ENCODE measurements around the gene CPED1. TPM values are rescaled to one million over a fixed set of nuclear protein-coding genes. Genes with fewer than 3 reads are reported as not detected.
"Not testable (repeated sequence)": the region's sequence is repeated elsewhere in the genome, so short reads cannot be mapped to it uniquely, and the experiment has no call there.

CPED1 gene
- total RNA-seq, 1 donor from 2014 or later: 27.3 TPM

GRCh38 chr7:121282129-121282528 is 293.6 kb downstream of the CPED1 start:
- H3K9me3 ChIP-seq: no peaks in the 10 kb centered on the region
- intact Hi-C loops (cut with DNase I): no loop called here
- no peaks in the 10 kb centered on the region for H3K36me3 ChIP-seq
- no peak overlapping the region for H3K27ac ChIP-seq
- TF ChIP-seq CTCF (IDR thresholded peaks at IDR 0.05) (no peak), POLR2A (IDR thresholded peaks at IDR 0.05) (no peak), POLR2AphosphoS5 (IDR thresholded peaks at IDR 0.05; ENCODE audit: insufficient read depth in 1 of 2, low read depth in 1 of 2) (no peak)
- H3K27me3 ChIP-seq: no peaks in the 10 kb centered on the region
- H3K4me1 ChIP-seq: no peaks in the 10 kb centered on the region
- no peak for DNase-seq (ENCODE audit: extremely low spot score in 2 of 2)
- H3K4me3 ChIP-seq: no peak overlapping the region

DNA sequence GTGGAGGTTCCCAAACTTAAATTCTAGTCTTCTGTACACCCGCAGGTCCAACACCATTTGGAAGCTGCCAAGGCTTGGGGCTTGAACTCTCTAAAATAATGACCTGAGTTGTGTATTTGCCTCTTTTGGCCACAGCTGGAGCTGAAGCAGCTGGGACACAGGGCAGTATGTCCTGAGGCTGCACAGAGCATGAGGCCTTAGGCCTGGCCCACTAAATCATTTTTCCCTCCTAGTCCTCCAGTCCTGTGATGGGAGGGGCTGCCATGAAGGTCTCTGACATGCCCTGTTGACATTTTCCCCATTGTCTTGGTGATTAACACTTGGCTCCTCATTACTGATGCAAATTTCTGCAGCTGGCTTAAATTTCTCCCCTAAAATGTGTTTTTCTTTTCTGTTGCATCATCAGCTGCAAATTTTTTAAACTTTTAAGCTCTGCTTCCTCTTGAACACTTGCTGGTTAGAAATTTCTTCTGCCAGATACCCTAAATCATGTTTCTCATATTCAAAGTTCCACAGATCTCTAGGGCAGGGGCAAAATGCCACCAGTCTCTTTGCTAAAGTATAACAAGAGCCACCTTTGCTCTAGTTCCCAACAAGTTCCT is 296.7 kb downstream of the CPED1 start:
- no peaks in the 10 kb centered on the region for H3K9me3 ChIP-seq
- intact Hi-C loops (cut with DNase I): no loop called here
- no peaks in the 10 kb centered on the region for H3K36me3 ChIP-seq
- H3K27ac ChIP-seq: no peak overlapping the region
- DNase-seq (ENCODE audit: extremely low spot score in 2 of 2): no peak
- H3K4me1 ChIP-seq: no peaks in the 10 kb centered on the region
- TF ChIP-seq CTCF (IDR thresholded peaks at IDR 0.05) (no peak), POLR2AphosphoS5 (IDR thresholded peaks at IDR 0.05; ENCODE audit: insufficient read depth in 1 of 2, low read depth in 1 of 2) (no peak), POLR2A (IDR thresholded peaks at IDR 0.05) (no peak)
- no peak overlapping the region for H3K4me3 ChIP-seq
- H3K27me3 ChIP-seq: no peaks in the 10 kb centered on the region

DNA sequence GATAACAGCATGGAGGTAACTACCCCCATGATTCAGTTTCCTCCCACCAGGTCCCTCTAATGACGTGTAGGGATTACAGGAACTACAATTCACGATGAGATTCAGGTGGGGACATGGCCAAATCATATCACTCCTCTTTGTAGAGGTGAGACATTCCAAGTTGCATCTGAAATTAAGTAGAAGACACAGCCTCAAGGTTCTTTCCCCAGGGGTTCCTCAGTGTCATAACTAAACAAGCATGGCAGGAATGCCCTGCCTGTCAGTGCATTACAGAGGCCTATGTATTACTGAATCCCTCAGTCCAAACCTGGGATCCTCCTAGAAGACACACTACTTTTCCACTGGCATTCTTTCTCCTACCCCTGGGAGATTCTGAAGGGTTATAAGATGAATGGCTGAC is 297.7 kb downstream of the CPED1 start:
- H3K4me3 ChIP-seq: no peak overlapping the region
- H3K27ac ChIP-seq: no peak overlapping the region
- H3K36me3 ChIP-seq: no peaks in the 10 kb centered on the region
- no peak for DNase-seq (ENCODE audit: extremely low spot score in 2 of 2)
- TF ChIP-seq POLR2A (IDR thresholded peaks at IDR 0.05) (no peak), CTCF (IDR thresholded peaks at IDR 0.05) (no peak), POLR2AphosphoS5 (IDR thresholded peaks at IDR 0.05; ENCODE audit: insufficient read depth in 1 of 2, low read depth in 1 of 2) (no peak)
- intact Hi-C loops (cut with DNase I): no loop called here
- H3K9me3 ChIP-seq: no peaks in the 10 kb centered on the region
- H3K27me3 ChIP-seq: no peaks in the 10 kb centered on the region
- no peaks in the 10 kb centered on the region for H3K4me1 ChIP-seq

GRCh38 chr7:121286742-121287734 is 298.5 kb downstream of the CPED1 start:
- TF ChIP-seq CTCF (IDR thresholded peaks at IDR 0.05) (no peak), POLR2A (IDR thresholded peaks at IDR 0.05) (no peak), POLR2AphosphoS5 (IDR thresholded peaks at IDR 0.05; ENCODE audit: insufficient read depth in 1 of 2, low read depth in 1 of 2) (no peak)
- no peak overlapping the region for H3K4me3 ChIP-seq
- no peaks in the 10 kb centered on the region for H3K9me3 ChIP-seq
- intact Hi-C loops (cut with DNase I): no loop called here
- H3K4me1 ChIP-seq: no peaks in the 10 kb centered on the region
- no peaks in the 10 kb centered on the region for H3K36me3 ChIP-seq
- no peak for DNase-seq (ENCODE audit: extremely low spot score in 2 of 2)
- H3K27me3 ChIP-seq: no peaks in the 10 kb centered on the region
- H3K27ac ChIP-seq: no peak overlapping the region

DNA sequence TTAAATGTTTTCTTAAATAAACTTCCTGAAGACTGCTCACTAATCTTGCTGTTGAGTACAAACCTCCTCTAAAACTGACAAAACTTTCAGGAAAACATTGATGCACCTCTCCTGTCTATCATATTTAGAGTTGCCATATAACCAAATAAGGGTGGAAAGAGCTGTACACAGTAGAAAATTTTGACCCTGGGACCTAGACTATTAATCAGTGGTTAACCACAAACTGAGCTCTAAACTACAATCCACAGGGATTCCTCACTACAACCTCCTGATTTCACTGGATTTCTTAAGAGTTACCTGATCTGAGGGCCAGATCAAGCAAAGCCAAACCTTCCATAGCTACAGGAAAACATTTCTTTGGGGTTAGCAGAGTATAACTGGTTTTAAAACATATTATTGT is 300.4 kb downstream of the CPED1 start:
- intact Hi-C loops (cut with DNase I): no loop called here
- no peak for DNase-seq (ENCODE audit: extremely low spot score in 2 of 2)
- Histone ChIP-seq H3K9me3 (no peaks in the 10 kb centered on the region), H3K4me1 (no peaks in the 10 kb centered on the region), H3K27me3 (no peaks in the 10 kb centered on the region), H3K4me3 (no peak overlapping the region), H3K27ac (no peak overlapping the region), H3K36me3 (no peaks in the 10 kb centered on the region)
- TF ChIP-seq POLR2AphosphoS5 (IDR thresholded peaks at IDR 0.05; ENCODE audit: insufficient read depth in 1 of 2, low read depth in 1 of 2): no peak
- no peak for TF ChIP-seq POLR2A (IDR thresholded peaks at IDR 0.05)
- no peak for TF ChIP-seq CTCF (IDR thresholded peaks at IDR 0.05)

DNA sequence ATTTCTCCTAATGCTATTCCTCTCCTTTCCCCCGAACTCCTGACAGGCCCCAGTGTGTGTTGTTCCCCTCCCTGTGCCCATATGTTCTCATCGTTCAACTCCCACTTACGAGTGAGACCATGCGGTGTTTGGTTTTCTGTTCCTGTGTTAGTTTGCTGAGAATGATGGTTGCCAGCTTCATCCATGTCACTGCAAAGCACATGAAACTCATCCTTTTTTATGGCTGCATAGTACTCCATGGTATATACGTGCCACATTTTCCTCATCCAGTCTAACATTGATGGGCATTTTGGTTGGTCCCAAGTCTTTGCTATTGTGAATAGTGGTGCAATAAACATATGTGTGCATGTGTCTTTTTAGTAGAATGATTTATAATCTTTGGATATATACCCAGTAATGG is 301.4 kb downstream of the CPED1 start:
- H3K27me3 ChIP-seq; H3K36me3 ChIP-seq; DNase-seq (ENCODE audit: extremely low spot score in 2 of 2); H3K4me1 ChIP-seq; H3K27ac ChIP-seq; H3K4me3 ChIP-seq; H3K9me3 ChIP-seq; intact Hi-C loops (cut with DNase I): not testable (repeated sequence)

Data from vagina (tissue), 2 donors.